Kidney (tissue), 14 donors: ENCODE data around the gene INHA. TPM values are rescaled to one million over a fixed set of nuclear protein-coding genes. Genes with fewer than 3 reads are reported as not detected.

Experiments used
- DNase-seq, 5 donors: peaks; one replicate each; pipeline ENCODE4 v3.0.0-alpha.2; 2013 to 2020
- FAIRE-seq: peaks from 2 replicates; lab custom pipeline; 2012; peaks lifted over from hg19 to GRCh38; lab: Jason Lieb, UNC
- H3K27ac ChIP-seq, 2 donors: one replicate each; pipeline ENCODE4 v1.7.0; 2013; ENCODE audit warnings: low read depth in 2 of 2, low read length in 2 of 2, inconsistent platforms in 1 of 2
- H3K27me3 ChIP-seq: one replicate; pipeline ENCODE4 v1.7.1; 2013; ENCODE audit warnings: low read length, inconsistent platforms; ENCODE audit not compliant: control insufficient read depth, insufficient read depth
- H3K36me3 ChIP-seq, 3 donors: one replicate each; pipeline versions ENCODE4 v1.7.0 to v1.7.1; 2013; ENCODE audit warnings: low read length in 3 of 3, control low read depth in 1 of 3, inconsistent platforms in 1 of 3; ENCODE audit not compliant: insufficient read depth in 3 of 3, control insufficient read depth in 2 of 3
- H3K4me1 ChIP-seq, 3 donors: one replicate each; pipeline versions ENCODE4 v1.7.0 to v1.7.1; 2013; ENCODE audit warnings: low read length in 3 of 3, inconsistent platforms in 1 of 3, low read depth in 1 of 3; ENCODE audit not compliant: control insufficient read depth in 2 of 3, insufficient read depth in 2 of 3
- H3K4me3 ChIP-seq, 3 donors: one replicate each; pipeline versions ENCODE4 v1.7.0 to v1.8.1; 2013; ENCODE audit warnings: low read length in 3 of 3, control low read depth in 1 of 3, inconsistent platforms in 1 of 3
- H3K9ac ChIP-seq, 3 donors: one replicate each; pipeline versions ENCODE4 v1.7.0 to v1.7.1; 2013; ENCODE audit warnings: low read length in 3 of 3, control low read depth in 1 of 3, inconsistent platforms in 1 of 3
- H3K9me3 ChIP-seq, 3 donors: one replicate each; pipeline versions ENCODE4 v1.7.0 to v1.7.1; 2013; ENCODE audit warnings: low read length in 3 of 3, control low read depth in 1 of 3, inconsistent platforms in 1 of 3; ENCODE audit not compliant: control insufficient read depth in 2 of 3, insufficient read depth in 1 of 3
- CTCF ChIP-seq: IDR thresholded peaks from 3 replicates; pipeline ENCODE4 v1.5.1; 2012; ENCODE audit warnings: mild to moderate bottlenecking, moderate library complexity, borderline replicate concordance; ENCODE audit not compliant: insufficient read depth; ENCODE audit errors: extremely low read depth
- intact Hi-C: fragments of 100-400 bp; cut with DNase I; formaldehyde crosslinking; loops from one replicate; pipeline ENCODE4 v1.11.1; 2022
- microRNA-seq: library from miRNA; unstranded; fragments of <30 nt; microRNA quantifications from one replicate; pipeline ENCODE4 v1.2.0, GENCODE V29; 2020
- polyA plus RNA-seq: library from polyadenylated mRNA; stranded (reverse); fragments of 350-450 nt; fragmentation: Illumina TruSeq; extraction: RNeasy Lipid Tissue Mini Kit (QIAGEN cat#74804); gene quantifications from one replicate; pipeline ENCODE4 v1.2.3, GENCODE V29; 2014; ENCODE audit warnings: low read depth, low replicate concordance; ENCODE audit not compliant: insufficient read depth
- total RNA-seq: library from RNA; stranded (reverse); fragmentation: NEBNext Ultra II Directional; extraction: Animal tissue kit (Norgen Biotek cat#: 25700); gene quantifications from one replicate; pipeline ENCODE4 v1.2.1, GENCODE V29; 2021
- donor health status: control.
- donor health status: control.
- donor health status: control.
- donor health status: control.
- donor health status: control.
- donor health status: DM: yes; HTN: yes; CAD: no.
- donor health status: Normal renal cell carcinoma (clear cell type).

INHA gene
- total and polyA plus RNA-seq, 2 donors from 2014 or later, result 1.2 to 2.5 TPM

- no peak for DNase-seq
- Histone ChIP-seq H3K4me1 (no peaks in the 10 kb centered on the region), H3K27ac (no peak overlapping the region), H3K9me3 (no peaks in the 10 kb centered on the region), H3K27me3 (no peaks in the 10 kb centered on the region), H3K4me3 (no peak overlapping the region), H3K36me3 (no peaks in the 10 kb centered on the region), H3K9ac (no peak overlapping the region)
- no peak for FAIRE-seq
- intact Hi-C loops, result no loop called here
- TF ChIP-seq CTCF, result no peak
Measured at GRCh38 chr2:219624565-219624964, 52.5 kb downstream of the INHA start.

- DNase-seq (no peak), FAIRE-seq (no peak)
- H3K9me3 ChIP-seq, result no peaks in the 10 kb centered on the region
- H3K27ac ChIP-seq, result no peak overlapping the region
- intact Hi-C loops, result no loop called here
- no peaks in the 10 kb centered on the region for H3K4me1 ChIP-seq
- no peak for TF ChIP-seq CTCF
- H3K27me3 ChIP-seq, result no peaks in the 10 kb centered on the region
- H3K36me3 ChIP-seq, result no peaks in the 10 kb centered on the region
- H3K4me3 ChIP-seq, result no peak overlapping the region
- H3K9ac ChIP-seq, result no peak overlapping the region
Measured at GRCh38 chr2:219625179-219625578, 53.1 kb downstream of the INHA start.

Small RNA genes within 50 kb of the gene (microRNA-seq; reads per million reads assigned to microRNA genes)
- not detected for gene MIR3132

Other genes starting within 250 kb of the INHA start
- not detected for gene RESP18, start 239.6 kb upstream of the INHA start, total RNA-seq
- not detected for gene RESP18, start 239.6 kb upstream of the INHA start, polyA plus RNA-seq
- gene DNPEP, start 184.4 kb upstream of the INHA start, total RNA-seq, result 53.3 TPM
- 71.0 TPM for gene DNPEP, start 184.4 kb upstream of the INHA start, polyA plus RNA-seq
- 74.2 TPM for gene DES, start 153.9 kb upstream of the INHA start, total RNA-seq
- 30.0 TPM for gene DES, start 153.9 kb upstream of the INHA start, polyA plus RNA-seq
- gene SPEG, start 137.5 kb upstream of the INHA start, total RNA-seq, result 26.6 TPM
- gene SPEG, start 137.5 kb upstream of the INHA start, polyA plus RNA-seq, result 13.1 TPM
- gene GMPPA, start 73.4 kb upstream of the INHA start, total RNA-seq, result 33.9 TPM
- 53.1 TPM for gene GMPPA, start 73.4 kb upstream of the INHA start, polyA plus RNA-seq
- gene ASIC4, start 57.8 kb upstream of the INHA start, total RNA-seq, result not detected
- not detected for gene ASIC4, start 57.8 kb upstream of the INHA start, polyA plus RNA-seq
- 59.5 TPM for gene CHPF, start 28.5 kb upstream of the INHA start, total RNA-seq
- 57.3 TPM for gene CHPF, start 28.5 kb upstream of the INHA start, polyA plus RNA-seq
- gene TMEM198, start 28.3 kb upstream of the INHA start, total RNA-seq, result 4.5 TPM
- 4.2 TPM for gene TMEM198, start 28.3 kb upstream of the INHA start, polyA plus RNA-seq
- gene OBSL1, start 771 bp upstream of the INHA start, total RNA-seq, result 123 TPM
- 89.5 TPM for gene OBSL1, start 771 bp upstream of the INHA start, polyA plus RNA-seq
- 33.7 TPM for gene STK11IP, start 25.5 kb downstream of the INHA start, total RNA-seq
- gene STK11IP, start 25.5 kb downstream of the INHA start, polyA plus RNA-seq, result 12.5 TPM
- 4.9 TPM for gene SLC4A3, start 55.3 kb downstream of the INHA start, total RNA-seq
- 5.2 TPM for gene SLC4A3, start 55.3 kb downstream of the INHA start, polyA plus RNA-seq